RWPE1 (cell line): ENCODE results near the gene AXL.
A peak's percentile ranks its signal among the peaks of the same experiment; 100 is the strongest.

Experiments used
- CTCF ChIA-PET: fragments of 350-600 bp; sonication (Branson Sonifier 250); formaldehyde crosslinking; extraction: SDS; loops from one replicate; lab custom pipeline; 2021; lab: Yijun Ruan, JAX
- POLR2A ChIA-PET: fragments of 400-600 bp; formaldehyde crosslinking; extraction: SDS; loops from one replicate; lab custom pipeline; 2020; ENCODE audit warnings: antibody characterized with exemption; ENCODE audit not compliant: low non-redundant PET; lab: Yijun Ruan, JAX
- DNase-seq: peaks from one replicate; pipeline ENCODE4 v3.0.0; 2012; ENCODE audit warnings: low spot score
- H3K27ac ChIP-seq: fragments of 450-650 bp; 2 replicates; pipeline ENCODE4 v1.5.1; 2017
- CTCF ChIP-seq: fragments of 450-650 bp; conservative IDR thresholded peaks from 2 replicates; pipeline ENCODE4 v1.5.1; 2017; ENCODE audit warnings: low read depth, mild to moderate bottlenecking

The AXL gene

GRCh38 chr19:41186971-41187883 is 31.8 kb upstream of the AXL start:
- ChIA-PET POLR2A (interaction anchor here (0.6 kb wide), 1 partner anchor 164 kb away, joined by 3 read pairs; no protein-coding TSS in a partner anchor), CTCF (no interaction called here)
- TF ChIP-seq CTCF, result no peak
- no peak overlapping the region for H3K27ac ChIP-seq
- DNase-seq, result no peak

- no peak for TF ChIP-seq CTCF
Observed at GRCh38 chr19:41187884-41188279, 31.1 kb upstream of the AXL start.

GRCh38 chr19:41189425-41190065 is 29.5 kb upstream of the AXL start:
- ChIA-PET CTCF (no interaction called here), POLR2A (no interaction called here)
- no peak for DNase-seq
- no peak overlapping the region for H3K27ac ChIP-seq
- TF ChIP-seq CTCF, result no peak

More at GRCh38 chr19:41187884-41188279, 31.1 kb upstream of the AXL start:
- no peak for DNase-seq
- H3K27ac ChIP-seq, result no peak overlapping the region
- ChIA-PET POLR2A (interaction anchor here (0.6 to 0.7 kb wide), 2 partner anchors 110 to 163 kb away, joined by 3 read pairs; no protein-coding TSS in a partner anchor), CTCF (no interaction called here)

GRCh38 chr19:41192574-41193429 is 26.2 kb upstream of the AXL start, which contains the start of gene CYP2S1:
Gene CYP2S1, plus strand, starts transcription at chr19:41193219. Its CDS starts 46 bp downstream, at chr19:41193265.
- DNase-seq, result peak; percentile 59
- ChIA-PET CTCF (no interaction called here), POLR2A (no interaction called here)
- no peak for TF ChIP-seq CTCF
- H3K27ac ChIP-seq, result no peak within 1 kb of the TSS

- POLR2A ChIA-PET, result no interaction called here
- TF ChIP-seq CTCF, result no peak
- DNase-seq, result no peak
- CTCF ChIA-PET, result interaction anchor here (0.8 kb wide), 1 partner anchor 11 kb away, joined by 3 read pairs; no protein-coding TSS in a partner anchor
- H3K27ac ChIP-seq, result no peak overlapping the region
Observed at GRCh38 chr19:41193430-41194156, 25.4 kb upstream of the AXL start.
